Measurements from ENCODE around the gene LRCOL1. TPM values are rescaled to one million over a fixed set of nuclear protein-coding genes. Genes with fewer than 3 reads are reported as not detected.
A peak's percentile ranks its signal among the peaks of the same experiment; 100 is the strongest.

The LRCOL1 gene
- total and polyA plus RNA-seq, 2 experiments from 2014 or later, result 1.7 TPM; not detected in 1

DNA sequence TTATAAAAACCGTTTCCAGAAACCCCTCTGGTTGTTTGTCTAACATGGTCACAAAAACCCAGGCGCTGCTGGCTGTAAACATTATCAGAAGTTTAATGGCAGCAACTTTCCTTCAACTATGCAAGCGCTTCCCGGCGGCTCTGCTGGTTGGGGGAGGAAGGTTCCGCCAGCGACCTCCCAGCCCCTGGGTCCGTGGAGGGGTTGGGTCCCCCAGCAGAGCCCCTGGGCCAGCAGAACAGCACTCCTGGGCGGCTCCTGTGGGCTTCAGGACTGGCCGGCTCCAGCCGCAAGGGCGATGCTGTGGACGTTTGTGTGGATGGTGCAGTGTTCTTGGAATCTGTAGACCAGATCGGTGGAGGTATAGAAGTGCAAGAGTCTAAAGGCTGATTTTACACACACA is 26.0 kb downstream of the LRCOL1 start:
- Mint-ChIP-seq H3K27me3 (ENCODE audit: insufficient read depth, low read depth, poor library complexity) (peaks cover 68% of the 10 kb centered on the region), H3K36me3 (ENCODE audit: low read depth) (peaks cover 4% of the 10 kb centered on the region; the same call in 2 of the 3 replicates), H3K9me3 (peaks cover 3% of the 10 kb centered on the region; the same call in 1 of the 3 replicates), H3K4me1 (peaks cover 5% of the 10 kb centered on the region), H3K27ac (no peak overlapping the region), H3K4me3 (peak overlapping the region; percentile 41; the same call in 2 of the 3 replicates)
- ATAC-seq (0 out of 3 replicates have a peak, but pooled peaks have one; percentile 2), DNase-seq (ENCODE audit: low spot score) (peak; percentile 54)
- H3K79me2 ChIP-seq (replicated peaks; ENCODE audit: insufficient read depth), result no peaks in the 10 kb centered on the region
- H3K4me1 ChIP-seq (ENCODE audit: insufficient read depth), result peaks cover 7% of the 10 kb centered on the region
- peaks cover 55% of the 10 kb centered on the region for H3K27me3 ChIP-seq (ENCODE audit: insufficient read depth)
- peak overlapping the region; percentile 56 for H3K4me3 ChIP-seq
- no peak overlapping the region for H2AFZ ChIP-seq
- H4K20me1 ChIP-seq (replicated peaks; ENCODE audit: insufficient read depth), result peaks cover 7% of the 10 kb centered on the region; the same call in 1 of the 2 replicates
- no peaks in the 10 kb centered on the region for H3K9me2 ChIP-seq (ENCODE audit: insufficient read depth)
- no peak overlapping the region for H3K27ac ChIP-seq (ENCODE audit: low read depth)
- TF ChIP-seq EZH2 (IDR thresholded peaks at IDR 0.05; ENCODE audit: low read depth, unreplicated experiment) (peak; percentile 7), EZH2phosphoT487 (IDR thresholded peaks at IDR 0.05; ENCODE audit: unreplicated experiment) (no peak)
- peaks cover 12% of the 10 kb centered on the region for H3F3A ChIP-seq (replicated peaks; ENCODE audit: low read depth)
- no peaks in the 10 kb centered on the region for H3K36me3 ChIP-seq (ENCODE audit: insufficient read depth)
- H3K4me2 ChIP-seq, result peak overlapping the region; percentile 81

DNA sequence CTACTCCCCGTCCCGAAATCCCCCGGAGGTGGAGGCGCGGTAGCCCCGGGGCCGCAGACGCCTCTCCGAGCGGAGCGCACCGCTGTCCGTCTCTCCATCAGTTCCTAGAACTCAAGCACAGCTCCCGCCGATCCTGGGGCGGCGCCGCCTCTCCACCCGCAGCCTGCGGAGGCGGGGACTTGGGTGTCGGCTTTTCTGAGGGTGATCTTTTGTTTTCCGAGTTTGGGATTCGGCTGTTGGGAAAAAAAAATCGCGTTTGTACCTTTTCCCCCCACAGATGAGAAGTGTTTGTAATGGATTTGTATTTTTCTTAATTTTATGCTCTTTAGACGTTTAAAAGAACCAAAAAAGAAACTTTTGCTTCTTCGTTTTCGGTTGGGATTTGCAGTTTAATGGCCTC is 26.6 kb downstream of the LRCOL1 start:
- H3K36me3 Mint-ChIP-seq (ENCODE audit: low read depth), result peaks cover 7% of the 10 kb centered on the region
- no peaks in the 10 kb centered on the region for H3K36me3 ChIP-seq (ENCODE audit: insufficient read depth)
- H3F3A ChIP-seq (replicated peaks; ENCODE audit: low read depth), result peaks cover 17% of the 10 kb centered on the region
- no peak overlapping the region for H3K27ac Mint-ChIP-seq
- H3K79me2 ChIP-seq (replicated peaks; ENCODE audit: insufficient read depth), result no peaks in the 10 kb centered on the region
- ATAC-seq, result peak; percentile 37
- H3K4me3 Mint-ChIP-seq, result peak overlapping the region; percentile 72
- H3K4me3 ChIP-seq, result peak overlapping the region; percentile 56
- peak overlapping the region; percentile 81 for H3K4me2 ChIP-seq
- TF ChIP-seq POLR2AphosphoS5 (IDR thresholded peaks at IDR 0.05; ENCODE audit: low read depth) (peak; percentile 42; the same call in 1 of the 2 replicates), EZH2 (IDR thresholded peaks at IDR 0.05; ENCODE audit: low read depth, unreplicated experiment) (peak; percentile 58), CREB1 (CRISPR knock-in tag; IDR thresholded peaks at IDR 0.05; ENCODE audit: low read depth) (no peak)
- H3K4me1 ChIP-seq (ENCODE audit: insufficient read depth), result peaks cover 7% of the 10 kb centered on the region
- no peak overlapping the region for H2AFZ ChIP-seq
- no peak overlapping the region for H3K27ac ChIP-seq (ENCODE audit: low read depth)
- peaks cover 48% of the 10 kb centered on the region for H3K27me3 ChIP-seq (ENCODE audit: insufficient read depth)
- peaks cover 62% of the 10 kb centered on the region for H3K27me3 Mint-ChIP-seq (ENCODE audit: insufficient read depth, low read depth, poor library complexity)
- H3K9me2 ChIP-seq (ENCODE audit: insufficient read depth), result no peaks in the 10 kb centered on the region
- peaks cover 7% of the 10 kb centered on the region for H3K4me1 Mint-ChIP-seq
- H4K20me1 ChIP-seq (replicated peaks; ENCODE audit: insufficient read depth), result peaks cover 12% of the 10 kb centered on the region; the same call in 1 of the 2 replicates
- peaks cover 3% of the 10 kb centered on the region; the same call in 1 of the 3 replicates for H3K9me3 Mint-ChIP-seq
- DNase-seq (ENCODE audit: low spot score), result peak; percentile 81

DNA sequence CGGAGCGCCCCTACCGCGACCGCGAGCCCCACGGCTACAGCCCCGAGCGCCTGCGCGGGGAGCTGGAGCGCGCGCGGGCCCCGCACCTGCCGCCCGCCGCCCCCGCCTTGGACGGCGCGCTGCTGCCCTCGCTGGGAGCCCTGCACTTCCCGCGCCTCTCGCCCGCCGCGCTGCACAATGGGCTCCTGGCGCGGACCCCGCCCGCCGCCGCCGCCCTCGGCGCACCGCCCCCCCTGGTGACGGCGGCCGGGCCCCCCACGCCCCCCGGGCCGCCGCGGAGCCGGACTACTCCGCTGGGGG is 27.0 kb downstream of the LRCOL1 start:
- peaks cover 3% of the 10 kb centered on the region; the same call in 1 of the 3 replicates for H3K9me3 Mint-ChIP-seq
- Histone ChIP-seq H3K4me1 (ENCODE audit: insufficient read depth) (peaks cover 7% of the 10 kb centered on the region), H3K79me2 (replicated peaks; ENCODE audit: insufficient read depth) (no peaks in the 10 kb centered on the region), H3K9me2 (ENCODE audit: insufficient read depth) (no peaks in the 10 kb centered on the region), H3K4me2 (peak overlapping the region; percentile 90), H3K4me3 (peak overlapping the region; percentile 56), H3K27ac (ENCODE audit: low read depth) (no peak overlapping the region), H3K36me3 (ENCODE audit: insufficient read depth) (no peaks in the 10 kb centered on the region), H2AFZ (no peak overlapping the region), H3K27me3 (ENCODE audit: insufficient read depth) (peaks cover 44% of the 10 kb centered on the region), H4K20me1 (replicated peaks; ENCODE audit: insufficient read depth) (peaks cover 12% of the 10 kb centered on the region), H3F3A (replicated peaks; ENCODE audit: low read depth) (peaks cover 17% of the 10 kb centered on the region)
- ATAC-seq (peak; percentile 2; the same call in 2 of the 3 replicates), DNase-seq (ENCODE audit: low spot score) (peak; percentile 62)
- no peak overlapping the region for H3K27ac Mint-ChIP-seq
- peaks cover 7% of the 10 kb centered on the region for H3K4me1 Mint-ChIP-seq
- peaks cover 11% of the 10 kb centered on the region for H3K36me3 Mint-ChIP-seq (ENCODE audit: low read depth)
- TF ChIP-seq POLR2AphosphoS5 (IDR thresholded peaks at IDR 0.05; ENCODE audit: low read depth) (peak; percentile 30; the same call in 1 of the 2 replicates), ZNF114 (CRISPR knock-in tag; IDR thresholded peaks at IDR 0.05) (no peak)
- no peak overlapping the region; the same call in 2 of the 3 replicates for H3K4me3 Mint-ChIP-seq
- H3K27me3 Mint-ChIP-seq (ENCODE audit: insufficient read depth, low read depth, poor library complexity), result peaks cover 58% of the 10 kb centered on the region
